SIG-M5 (cell line): ENCODE results near the gene ZNF660.
"Not testable (repeated sequence)": the region's sequence is repeated elsewhere in the genome, so short reads cannot be mapped to it uniquely, and the experiment has no call there.

Source experiments
- DNase-seq: peaks from one replicate; lab custom pipeline; 2025; lab: John Stamatoyannopoulos, UW

The ZNF660 gene

DNA sequence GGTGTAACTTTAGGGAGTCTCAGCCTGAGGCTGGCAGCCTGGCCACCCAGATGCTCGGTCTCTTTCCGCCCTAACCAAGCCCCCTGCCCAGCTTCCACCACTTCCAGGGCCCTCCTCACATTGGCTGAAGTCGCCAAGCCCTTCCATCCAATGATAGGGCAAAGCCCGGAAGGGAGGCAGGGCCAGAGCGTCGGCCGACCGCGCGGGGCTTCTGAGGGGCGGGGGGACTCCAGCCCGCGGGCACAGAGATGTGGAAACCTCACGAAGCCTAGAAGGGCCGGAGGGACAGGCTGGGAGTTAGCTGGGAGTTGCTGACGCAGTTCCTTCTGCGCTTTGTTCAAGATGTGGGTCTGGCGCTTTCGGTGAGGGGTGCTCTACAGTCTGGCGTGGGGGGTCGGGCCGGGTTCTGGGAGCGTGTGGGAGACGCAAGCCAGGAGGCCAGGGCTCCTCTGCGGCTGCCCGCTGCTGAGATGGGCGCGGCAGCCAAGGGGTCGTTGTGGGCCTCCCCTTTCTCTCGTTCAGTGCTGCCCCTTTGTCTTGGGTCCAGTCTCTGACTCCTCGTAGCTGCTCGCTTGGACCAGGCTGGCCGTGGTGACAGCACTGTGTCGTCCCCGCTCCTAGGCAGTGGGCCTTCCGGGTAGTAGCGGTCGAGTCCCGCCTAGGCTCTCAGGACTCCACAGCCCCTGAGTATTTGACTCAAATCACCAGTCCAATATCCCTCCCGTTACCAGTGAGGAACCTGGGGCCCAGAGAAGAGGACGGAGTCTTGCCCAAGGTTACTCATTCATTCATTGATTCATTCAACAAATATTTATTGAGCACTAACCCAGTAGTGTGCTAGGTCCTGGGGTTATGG lies at the start of gene ZNF660:
ZNF660 (plus strand) TSS at position 319 of the 856 bp plus-strand sequence. CDS start 9,230 bp downstream, outside the sequence.
- no peak for DNase-seq

DNA sequence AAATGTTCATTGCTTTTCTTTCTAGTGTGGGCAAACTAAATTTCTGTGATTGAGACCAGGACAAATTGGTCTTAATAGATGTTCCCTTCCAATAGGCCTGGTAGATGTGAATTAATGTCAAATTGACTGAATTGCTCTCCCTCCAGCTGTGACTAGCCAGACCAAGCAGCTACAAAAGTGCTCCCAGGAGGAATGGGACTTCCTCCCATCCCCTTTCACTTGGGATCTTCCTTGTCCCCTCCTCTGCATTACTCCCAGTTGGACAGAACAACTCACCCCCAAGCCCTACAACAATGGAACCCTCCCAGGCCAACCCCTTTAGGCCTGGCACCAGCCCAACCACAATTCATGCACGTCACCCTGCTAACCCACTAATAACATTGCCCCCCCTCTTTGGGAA lies 49.4 kb upstream of the ZNF660 start:
- DNase-seq, result no peak

DNA sequence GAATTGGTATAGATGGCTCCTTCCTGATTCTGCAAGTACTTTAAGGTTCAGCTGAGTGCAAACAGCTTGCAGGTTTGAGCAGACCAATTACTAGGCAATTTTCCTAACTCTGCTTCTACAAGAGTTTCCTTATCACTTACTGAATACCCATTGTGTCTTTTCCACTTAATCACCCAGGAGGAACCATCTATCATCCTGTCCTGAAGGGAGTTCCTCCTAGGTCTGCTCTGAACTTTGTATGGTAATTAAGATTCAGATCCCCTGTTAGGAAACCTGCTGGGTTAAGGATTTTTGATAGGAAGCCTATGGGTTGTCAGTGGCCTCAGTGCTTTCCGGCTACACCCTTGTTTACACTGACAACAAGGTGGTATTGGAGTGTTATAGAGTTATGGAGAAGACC lies 40.0 kb upstream of the ZNF660 start:
- not testable (repeated sequence) for DNase-seq

DNA sequence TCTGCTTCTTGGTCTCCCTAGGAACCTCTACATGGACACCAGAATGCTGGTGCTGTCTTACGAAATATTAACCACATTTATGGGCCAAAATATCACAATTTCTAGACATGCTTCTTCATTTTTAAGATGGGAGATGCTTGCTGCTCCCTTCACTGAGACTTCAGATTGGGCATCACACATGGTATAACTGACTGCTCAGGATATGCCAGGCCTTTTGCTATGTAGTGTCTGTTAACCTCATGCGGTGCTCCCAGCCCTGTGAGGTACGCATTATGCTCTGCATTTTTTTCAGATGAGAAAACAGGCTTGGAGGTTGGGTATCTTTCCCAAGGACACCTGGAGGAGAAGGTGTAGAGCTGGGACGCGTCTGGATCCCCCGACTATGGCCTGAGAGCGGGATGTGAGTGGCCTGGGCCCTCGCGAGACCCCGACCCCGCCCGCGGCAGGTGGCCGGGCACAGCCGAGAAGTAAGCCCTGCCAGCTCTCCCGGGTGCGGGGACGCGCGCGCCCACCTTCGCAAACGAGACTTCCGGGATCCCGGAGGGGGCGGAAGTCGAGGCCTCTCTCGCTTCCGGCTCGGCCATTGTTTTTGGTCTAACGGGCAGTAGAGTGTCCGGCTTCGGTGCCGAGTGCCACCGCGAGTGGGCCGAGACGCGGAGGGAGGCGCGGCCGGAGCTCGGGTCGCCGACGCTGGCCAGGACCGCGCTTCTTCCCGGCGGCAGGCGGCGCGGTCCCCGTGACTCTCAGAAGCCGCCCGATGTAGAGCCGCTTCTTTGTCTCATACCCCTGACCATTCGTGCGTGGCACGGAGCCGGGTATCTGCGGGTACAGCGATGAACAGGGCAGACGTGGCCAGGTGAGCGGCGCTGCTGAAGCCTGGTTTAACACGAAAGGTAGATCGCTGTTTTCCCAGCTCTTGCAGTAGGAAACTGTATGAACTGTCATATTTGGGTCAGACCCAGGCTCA lies 29.9 kb upstream of the ZNF660 start, which contains the start of gene ZKSCAN7:
ZKSCAN7 (plus strand) TSS at position 568 of the 967 bp plus-strand sequence. CDS start 1,855 bp downstream, outside the sequence.
- DNase-seq, result no peak

DNA sequence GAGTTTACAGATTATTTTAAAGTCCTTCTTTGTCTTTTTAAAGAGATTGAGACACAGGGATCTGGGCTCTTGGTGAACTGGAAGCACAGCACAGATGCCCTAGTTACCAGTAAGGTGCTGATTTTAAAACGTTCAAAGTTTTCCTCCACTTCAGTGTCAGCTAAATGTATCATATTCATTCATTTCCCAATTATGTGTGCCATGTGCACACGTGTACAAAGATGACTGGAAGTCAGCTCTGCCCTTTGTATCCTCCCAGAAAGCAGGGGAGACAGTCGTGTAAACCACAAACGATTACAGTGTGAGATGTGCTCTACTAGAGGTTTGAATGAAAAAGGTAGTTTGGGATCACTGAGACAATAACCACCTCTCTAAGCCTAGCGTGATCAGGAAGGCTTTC lies 29.0 kb upstream of the ZNF660 start:
- no peak for DNase-seq

DNA sequence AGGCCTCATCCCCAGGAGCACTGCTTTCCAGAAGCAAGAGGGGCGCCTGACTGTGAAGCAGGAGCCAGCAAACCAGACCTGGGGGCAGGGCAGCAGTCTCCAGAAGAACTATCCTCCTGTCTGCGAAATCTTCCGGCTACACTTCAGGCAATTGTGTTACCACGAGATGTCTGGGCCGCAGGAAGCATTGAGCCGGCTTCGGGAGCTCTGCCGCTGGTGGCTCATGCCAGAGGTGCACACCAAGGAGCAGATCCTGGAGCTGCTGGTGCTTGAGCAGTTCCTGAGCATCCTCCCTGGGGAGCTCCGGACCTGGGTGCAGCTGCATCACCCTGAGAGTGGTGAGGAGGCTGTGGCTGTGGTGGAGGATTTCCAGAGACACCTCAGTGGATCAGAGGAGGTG lies 27.7 kb upstream of the ZNF660 start:
- DNase-seq, result no peak

DNA sequence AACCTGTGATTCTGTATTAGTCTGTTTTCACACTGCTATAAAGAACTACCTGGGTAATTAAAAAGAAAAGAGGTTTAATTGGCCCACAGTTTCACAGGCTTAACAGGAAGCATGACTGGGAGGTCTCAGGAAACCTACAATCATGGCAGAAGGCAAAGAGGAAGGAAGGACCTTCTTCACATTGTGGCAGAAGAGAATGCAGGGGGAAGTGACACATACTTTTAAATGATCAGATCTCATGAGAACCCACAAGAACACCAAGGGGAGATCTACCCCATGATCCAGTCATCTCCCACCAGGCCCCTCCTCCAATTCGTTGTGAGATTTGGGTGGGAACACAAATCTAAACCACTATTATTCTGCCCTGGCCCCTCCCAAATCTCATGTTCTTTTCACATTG lies 23.7 kb upstream of the ZNF660 start:
- DNase-seq, result no peak

DNA sequence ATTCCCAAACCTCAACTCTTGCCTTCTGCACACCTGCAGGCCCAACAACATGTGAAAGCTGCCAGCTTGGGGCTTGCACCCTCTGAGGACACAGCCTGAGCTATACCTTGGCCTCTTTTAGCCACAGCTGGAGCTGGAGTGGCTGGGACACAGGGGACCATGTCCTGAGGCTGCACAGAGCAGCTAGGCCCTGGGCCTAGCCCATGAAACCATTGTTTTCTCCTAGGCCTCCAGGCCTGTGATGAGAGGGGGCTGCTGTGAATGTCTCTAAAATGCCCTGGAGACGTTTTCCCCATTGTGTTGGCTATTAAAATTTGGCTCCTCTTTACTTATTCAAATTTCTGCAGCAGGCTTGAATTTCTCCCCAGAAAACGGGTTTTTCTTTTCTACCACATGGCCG lies 22.6 kb upstream of the ZNF660 start:
- DNase-seq, result no peak

DNA sequence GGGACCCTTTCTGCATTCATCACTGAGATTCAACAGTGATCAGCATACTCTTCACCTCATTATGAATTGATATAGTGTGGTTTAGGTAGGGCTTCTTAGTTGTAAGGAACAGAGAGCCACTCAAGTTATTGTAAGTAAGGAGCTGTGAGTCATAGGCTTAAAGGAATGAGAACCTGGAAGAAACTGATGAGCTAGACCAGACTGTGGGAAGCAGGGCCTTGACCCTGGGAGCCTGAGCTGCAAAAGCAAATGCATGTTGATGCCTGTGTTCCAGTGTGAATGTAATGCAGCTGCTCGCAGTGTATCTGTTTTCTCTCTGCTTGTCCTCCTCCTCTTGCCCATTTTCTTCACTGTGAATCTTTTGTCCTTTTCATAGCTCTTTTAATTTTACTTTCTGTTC lies 16.2 kb upstream of the ZNF660 start:
- no peak for DNase-seq

DNA sequence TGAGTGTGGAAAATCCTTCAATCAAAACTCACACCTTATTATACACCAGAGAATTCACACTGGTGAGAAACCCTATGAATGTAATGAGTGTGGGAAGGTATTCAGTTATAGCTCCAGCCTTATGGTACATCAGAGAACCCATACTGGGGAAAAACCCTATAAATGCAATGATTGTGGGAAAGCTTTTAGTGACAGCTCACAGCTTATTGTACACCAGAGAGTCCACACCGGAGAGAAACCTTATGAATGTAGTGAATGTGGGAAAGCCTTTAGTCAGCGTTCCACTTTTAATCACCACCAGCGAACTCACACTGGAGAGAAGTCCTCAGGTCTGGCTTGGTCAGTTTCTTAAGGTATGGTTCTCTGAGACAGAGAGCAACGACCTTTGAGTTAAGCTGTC lies 13.7 kb upstream of the ZNF660 start:
- DNase-seq, result no peak

DNA sequence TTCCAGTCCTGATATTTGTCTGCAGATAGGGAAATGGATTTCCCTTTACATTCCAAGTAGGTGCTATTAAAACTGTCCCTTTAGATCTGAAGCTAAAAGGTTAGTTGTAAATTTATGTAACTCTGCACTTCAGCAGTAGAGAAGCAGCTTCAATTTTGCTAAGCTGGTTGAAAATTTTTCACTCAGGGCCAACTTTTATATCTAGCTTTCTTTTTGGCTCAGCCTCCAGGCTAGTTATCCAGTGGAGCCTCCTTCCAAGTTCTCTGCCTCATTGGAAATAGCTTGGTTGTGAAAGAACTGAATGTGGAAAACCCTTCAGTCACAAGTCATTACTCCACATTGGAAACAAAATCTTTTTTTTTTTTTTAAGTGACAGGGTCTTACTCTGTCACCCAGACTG lies 8.2 kb upstream of the ZNF660 start:
- DNase-seq, result no peak

DNA sequence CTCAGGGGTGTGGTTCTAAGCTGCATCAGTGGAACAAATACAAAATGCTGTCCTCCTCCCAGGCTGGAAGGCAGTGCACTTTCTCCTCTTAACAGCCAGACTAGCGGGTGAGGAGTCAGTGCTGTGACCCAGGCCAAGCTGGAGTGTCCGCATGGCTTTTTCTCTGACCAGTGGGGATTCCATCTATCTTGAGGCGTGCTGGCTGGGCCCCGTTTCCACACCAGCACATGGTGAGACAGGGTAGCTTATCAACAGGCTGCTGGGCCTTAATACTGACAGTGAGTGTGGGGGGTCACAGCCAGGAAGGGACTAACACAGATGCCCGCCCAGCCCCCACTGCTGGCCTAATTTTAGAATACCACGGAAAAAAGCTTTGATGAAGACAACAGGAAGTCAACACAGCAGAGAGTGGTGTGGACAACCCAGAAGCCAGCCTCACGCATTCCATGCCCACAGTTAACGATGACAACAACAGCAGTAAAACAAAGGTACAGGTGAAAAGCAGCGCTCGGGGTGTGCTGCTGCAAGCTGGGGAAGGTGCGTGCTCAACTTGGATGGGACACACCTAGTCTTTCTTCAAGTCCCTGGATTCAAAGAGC lies 7.3 kb upstream of the ZNF660 start:
- DNase-seq, result not testable (repeated sequence)

DNA sequence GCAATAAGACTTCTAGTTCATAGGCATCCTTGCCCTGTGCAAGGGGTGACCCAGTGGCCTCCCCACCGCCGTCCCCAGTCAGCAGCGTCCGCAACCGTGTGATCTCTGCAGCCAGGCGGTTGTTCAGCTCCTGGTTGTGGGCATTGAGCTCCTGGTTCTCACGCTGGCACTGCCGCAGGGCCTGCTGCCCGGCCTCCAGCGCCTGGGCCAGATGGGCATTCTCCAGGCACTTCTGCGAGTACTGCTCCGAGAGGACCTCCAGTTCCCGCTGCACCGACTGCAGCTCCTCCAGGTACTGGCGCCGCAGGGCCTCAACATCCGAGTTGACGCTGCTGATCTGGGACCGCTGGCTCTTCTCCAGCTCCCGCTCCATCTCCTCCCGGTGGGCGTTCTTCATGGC lies 6.4 kb upstream of the ZNF660 start:
- not testable (repeated sequence) for DNase-seq

DNA sequence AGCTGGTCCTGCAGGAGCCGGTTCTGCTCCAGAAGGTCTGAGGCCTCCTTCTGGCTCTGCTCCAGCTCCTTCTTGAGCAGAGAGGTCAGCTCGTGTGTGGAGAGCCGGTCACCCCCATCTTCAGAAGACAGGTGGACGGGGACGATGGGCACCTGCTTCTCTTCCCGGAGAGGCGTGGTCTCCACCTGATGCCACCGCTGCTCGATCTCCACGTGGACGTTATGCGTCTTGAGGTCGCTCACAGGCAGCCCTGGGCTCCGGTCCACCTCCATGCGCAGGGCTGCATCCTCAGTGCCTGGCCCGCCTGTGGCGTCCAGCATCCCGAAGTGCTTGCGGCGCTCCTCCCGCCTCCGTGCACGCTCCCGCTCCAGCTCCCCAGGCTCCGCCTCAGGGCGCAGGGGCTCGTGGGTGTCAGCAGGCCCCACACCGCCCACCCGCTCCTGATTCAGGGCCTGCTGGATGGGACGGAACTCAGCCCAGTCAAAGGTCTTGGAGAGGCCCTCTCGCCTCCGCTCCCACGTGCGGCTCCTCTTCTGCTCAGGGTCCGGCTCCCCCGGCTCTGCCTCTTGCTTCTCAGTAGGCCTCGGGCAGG lies 5.7 kb upstream of the ZNF660 start:
- DNase-seq, result not testable (repeated sequence)

DNA sequence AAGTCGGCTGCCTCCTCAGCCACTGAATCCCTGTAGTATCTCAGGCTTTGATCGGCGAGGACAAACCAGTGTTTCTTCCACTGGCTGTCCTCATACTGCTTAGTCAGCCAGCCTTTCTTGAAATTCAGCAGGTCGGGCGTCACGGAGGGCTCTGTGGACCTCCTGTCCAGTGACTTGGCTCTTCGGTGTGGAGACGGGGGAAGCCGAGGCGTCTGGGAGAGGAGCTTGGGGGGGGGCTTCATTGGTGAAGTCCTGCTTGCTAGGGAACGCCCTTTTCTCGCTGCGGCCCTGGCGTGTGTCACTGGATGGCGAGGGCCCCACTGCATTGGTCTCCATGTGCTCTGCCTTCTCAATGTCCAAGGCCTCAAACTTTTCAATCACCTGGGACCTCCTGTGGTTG lies 5.0 kb upstream of the ZNF660 start:
- not testable (repeated sequence) for DNase-seq

DNA sequence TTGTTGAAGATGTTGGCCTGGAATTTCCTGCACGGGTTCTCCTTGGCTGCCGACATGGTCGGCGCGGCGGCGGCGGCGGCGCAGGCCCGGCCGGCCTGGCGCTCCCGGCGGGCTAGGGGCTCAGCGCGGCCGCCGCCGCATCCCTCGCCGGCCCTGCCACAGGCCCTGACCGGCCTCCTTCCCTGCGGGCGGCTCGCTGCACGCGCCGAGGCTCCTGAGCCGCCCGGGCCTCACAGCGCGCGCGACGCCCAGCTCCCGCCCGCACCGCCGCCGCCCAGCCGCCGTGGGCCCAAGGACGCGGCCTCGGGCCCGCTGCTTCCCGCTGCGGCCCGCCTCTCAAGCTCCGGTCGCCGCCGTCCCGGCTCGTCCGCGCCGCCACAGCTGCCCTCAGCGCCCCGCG lies 3.8 kb upstream of the ZNF660 start:
- DNase-seq, result not testable (repeated sequence)

DNA sequence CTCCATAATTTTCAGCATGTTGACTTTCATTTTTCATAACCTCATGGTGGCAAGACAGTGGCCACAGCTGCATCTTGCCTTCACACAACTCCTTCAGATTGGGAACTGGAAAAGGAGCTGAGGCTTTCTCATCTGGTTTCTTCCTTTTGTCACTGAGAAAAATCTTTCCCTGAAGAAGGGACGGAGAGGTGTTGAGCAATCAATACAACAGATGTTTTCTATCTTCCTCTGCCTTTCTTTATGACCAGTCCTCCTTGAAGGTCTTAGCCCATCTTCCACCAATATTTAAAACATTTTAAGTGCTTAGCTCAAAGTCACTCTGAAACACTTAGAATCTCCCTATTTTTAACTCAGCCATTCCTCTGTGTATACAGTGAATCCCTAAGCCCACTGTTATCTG lies 11.9 kb downstream of the ZNF660 start:
- no peak for DNase-seq

DNA sequence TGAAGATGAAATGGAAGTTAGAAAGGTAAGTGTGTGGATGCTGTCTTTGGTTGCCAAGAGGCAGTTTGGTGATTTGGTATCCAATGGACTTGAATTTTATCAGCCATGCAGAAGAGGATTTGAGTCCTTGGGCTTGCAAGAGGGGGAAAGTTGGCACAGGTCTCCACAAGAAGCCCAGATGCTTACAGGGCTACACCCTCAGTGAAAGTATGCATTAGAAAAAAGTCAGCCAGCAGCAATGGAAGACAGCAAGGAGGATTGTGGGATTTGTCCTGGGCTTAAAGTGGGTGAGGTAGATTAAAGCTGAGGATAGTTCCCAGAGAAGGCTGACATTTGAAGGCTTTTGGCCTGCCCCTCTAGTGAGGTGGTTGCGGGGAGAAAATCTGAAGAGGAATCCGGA lies 17.0 kb downstream of the ZNF660 start:
- DNase-seq, result no peak

DNA sequence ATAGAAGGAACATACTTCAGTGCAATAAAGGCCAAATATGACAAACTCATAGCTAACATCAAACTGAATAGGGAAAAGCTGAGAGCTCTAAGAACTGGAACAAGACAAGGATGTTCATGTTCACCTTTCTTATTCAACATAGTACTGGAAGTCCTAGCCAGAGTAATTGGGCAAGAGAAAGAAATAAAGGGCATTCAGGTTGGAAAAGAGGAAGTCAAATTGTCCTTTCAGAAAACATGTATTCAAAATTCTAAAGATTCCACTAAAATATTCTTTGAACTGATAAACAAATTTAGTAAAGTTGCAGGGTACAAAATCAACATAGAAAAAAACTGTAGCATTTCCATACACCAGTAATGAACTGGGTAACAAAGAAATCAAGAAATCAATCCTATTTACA lies 27.9 kb downstream of the ZNF660 start:
- no peak for DNase-seq

DNA sequence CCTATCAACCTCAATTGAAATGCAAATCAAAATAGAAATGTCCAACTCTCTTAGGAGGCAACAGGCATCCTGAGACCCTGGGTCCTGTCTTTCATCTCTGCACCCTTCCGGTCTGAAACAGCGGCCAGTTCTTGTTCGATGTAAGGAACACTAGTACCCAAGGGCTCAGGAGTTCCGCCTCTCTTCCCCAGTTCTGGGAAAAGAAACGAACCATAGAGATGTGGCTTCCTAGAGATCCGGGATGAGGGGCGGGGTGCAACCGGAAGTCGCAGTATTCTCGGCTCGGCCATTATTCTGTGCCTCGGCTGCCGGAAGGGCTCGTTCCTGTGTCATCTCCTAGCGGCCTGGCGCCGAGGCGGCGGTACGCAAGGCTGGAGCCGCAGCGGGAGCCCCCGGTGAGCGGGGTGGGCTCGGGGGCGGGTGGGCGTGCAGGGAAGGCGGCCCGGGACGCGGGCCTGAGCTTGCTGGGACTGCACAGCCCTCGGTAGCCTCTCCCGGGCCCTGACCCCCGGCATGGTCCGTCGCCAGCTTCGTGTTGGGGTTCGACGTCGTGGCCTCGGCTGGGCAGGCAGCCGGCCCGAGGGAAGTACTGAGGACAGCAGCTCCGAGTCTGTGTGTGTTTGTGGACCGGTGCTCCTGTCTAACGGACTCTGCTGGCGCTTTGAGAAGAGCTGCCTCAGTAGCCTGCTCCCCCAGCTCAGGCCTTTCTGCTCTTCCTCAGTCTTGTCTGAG lies 40.2 kb downstream of the ZNF660 start, which contains the start of gene ZNF197:
ZNF197 (plus strand) TSS at position 288 of the 732 bp plus-strand sequence. CDS start 4,119 bp downstream, outside the sequence.
- no peak for DNase-seq

DNA sequence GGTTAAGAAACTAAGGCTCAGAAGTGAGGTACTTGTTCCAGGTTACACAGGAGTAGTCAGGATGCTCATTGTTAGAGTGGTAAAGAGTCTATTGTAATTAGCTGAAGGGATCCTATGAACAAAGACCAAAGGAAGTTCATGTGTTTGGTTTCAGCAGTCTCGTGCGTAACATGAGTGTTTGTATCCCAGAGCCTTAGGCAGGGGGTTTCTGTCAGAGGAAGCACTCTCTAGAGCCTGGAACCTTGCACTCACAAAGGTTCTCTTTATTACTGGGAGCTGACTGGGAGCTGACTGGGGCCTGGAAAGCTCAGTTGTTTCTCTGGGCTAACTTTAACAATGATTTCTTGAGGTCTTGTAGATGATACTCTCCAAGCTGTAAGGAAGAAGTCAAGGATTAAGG lies 44.0 kb downstream of the ZNF660 start:
- DNase-seq, result no peak
